Body of pancreas (tissue), 4 donors: ENCODE measurements around the gene HMG20B. TPM values are rescaled to one million over a fixed set of nuclear protein-coding genes. Genes with fewer than 3 reads are reported as not detected.

ENCODE experiments used
- ATAC-seq: fragments of 150-250 bp; one replicate; pipeline ENCODE4 v1.9.1; 2016
- DNase-seq, 4 donors: peaks; one replicate each; pipeline ENCODE4 v3.0.0-alpha.2; 2019
- H3K27ac ChIP-seq, 4 donors: fragments of 200-600 bp; sonication (generic); 1 replicate in 3 of 4; 2 replicates in 1 of 4; pipeline versions ENCODE4 v1.5.1 to v1.6.1; 2016 to 2019; ENCODE audit warnings: mild to moderate bottlenecking in 1 of 4, mixed read lengths in 1 of 4, moderate library complexity in 1 of 4
- H3K27me3 ChIP-seq, 2 donors: fragments of 200-600 bp; sonication (generic); one replicate each; pipeline ENCODE4 v1.6.0; 2016; ENCODE audit warnings: mild to moderate bottlenecking in 1 of 2
- H3K36me3 ChIP-seq, 2 donors: fragments of 200-600 bp; sonication (generic); replicated peaks in 1 of 2; 2 replicates each; pipeline ENCODE4 v1.5.1; 2016; ENCODE audit warnings: low read depth in 2 of 2; ENCODE audit not compliant: insufficient read depth in 1 of 2
- H3K4me1 ChIP-seq: fragments of 200-600 bp; sonication (generic); one replicate; pipeline ENCODE4 v1.6.0; 2016
- H3K4me3 ChIP-seq, 2 donors: fragments of 200-600 bp; sonication (generic); 1 replicate in 1 of 2; 2 replicates in 1 of 2; pipeline ENCODE4 v1.5.1; 2016 to 2019
- H3K9me3 ChIP-seq, 3 donors: fragments of 200-600 bp; sonication (generic); 1 replicate in 2 of 3; 2 replicates in 1 of 3; pipeline ENCODE4 v1.5.1; 2016
- CTCF ChIP-seq, 7 experiments: fragments of 450-650 bp in 4 of 7; fragments of 200-600 bp in 3 of 7; sonication (generic) in 3 of 7; IDR thresholded peaks; one replicate each; pipeline ENCODE4 v1.5.1; 2016 to 2019; ENCODE audit warnings: antibody characterized with exemption in 7 of 7
- POLR2A ChIP-seq, 3 donors: fragments of 450-650 bp; IDR thresholded peaks; one replicate each; pipeline ENCODE4 v1.6.1; 2016; ENCODE audit warnings: antibody characterized with exemption in 3 of 3, mild to moderate bottlenecking in 2 of 3
- WGBS, 2 donors: methylation state at CpG; one replicate each; pipeline ENCODE4 v1.1.5; 2017; 5-methylcytosine and 5-hydroxymethylcytosine counted together
- intact Hi-C: fragments of 100-400 bp; cut with DNase I; formaldehyde crosslinking; loops from one replicate; pipeline ENCODE4 v1.15.1; 2023
- total RNA-seq, 2 donors: library from RNA; depleted of rRNA; stranded (reverse); fragments of >200 nt; gene quantifications; one replicate each; pipeline ENCODE4 v1.1.0, GENCODE V29; 2016

Gene HMG20B
- total RNA-seq, 2 donors from 2014 or later: 66.7 to 91.0 TPM

GRCh38 chr19:3556423-3556977 lies 16.2 kb upstream of the HMG20B start:
- peaks cover 45% of the 10 kb centered on the region for H3K4me1 ChIP-seq
- 15 to 21% methylated on average over 9 of the region's 9 CpGs for WGBS, 2 donors
- TF ChIP-seq CTCF (IDR thresholded peaks at IDR 0.05) (no peak), POLR2A (IDR thresholded peaks at IDR 0.05) (no peak)
- no peaks in the 10 kb centered on the region for H3K9me3 ChIP-seq
- H3K4me3 ChIP-seq: peak overlapping the region; percentile 71 to 75
- no peak for DNase-seq
- H3K36me3 ChIP-seq: no peaks in the 10 kb centered on the region
- intact Hi-C loops: no loop called here
- H3K27me3 ChIP-seq: no peaks in the 10 kb centered on the region
- ATAC-seq: no peak
- H3K27ac ChIP-seq: peak overlapping the region in 3 of 4 donors; percentile 5 to 77 (median 74)

GRCh38 chr19:3556978-3557460 lies 15.7 kb upstream of the HMG20B start:
- Histone ChIP-seq H3K27me3 (no peaks in the 10 kb centered on the region), H3K9me3 (no peaks in the 10 kb centered on the region), H3K36me3 (no peaks in the 10 kb centered on the region), H3K4me3 (peak overlapping the region; percentile 71 to 75), H3K4me1 (peaks cover 45% of the 10 kb centered on the region), H3K27ac (peak overlapping the region; percentile 5 to 77 (median 64))
- ATAC-seq (peak; percentile 52), DNase-seq (peak; percentile 52 to 61 (median 57))
- intact Hi-C loops: no loop called here
- TF ChIP-seq POLR2A (IDR thresholded peaks at IDR 0.05) (no peak), CTCF (IDR thresholded peaks at IDR 0.05) (peak in 3 of 7 experiments; percentile 16 to 21 (median 17))
- WGBS, 2 donors: 1% methylated on average over 23 to 44 of the region's 60 CpGs

GRCh38 chr19:3557461-3558248 lies 15.1 kb upstream of the HMG20B start, which contains the start of gene MFSD12:
Gene MFSD12, minus strand, starts transcription at chr19:3557586. Its CDS starts 183 bp downstream, at chr19:3557403.
- Histone ChIP-seq H3K4me3 (peak within 1 kb of the TSS; percentile 71 to 75), H3K4me1 (peaks cover 45% of the 10 kb centered on the region), H3K36me3 (no peaks in the 10 kb centered on the region), H3K27ac (peak within 1 kb of the TSS; percentile 5 to 77 (median 64)), H3K27me3 (no peaks in the 10 kb centered on the region), H3K9me3 (no peaks in the 10 kb centered on the region)
- intact Hi-C loops: no loop called here
- ATAC-seq (peak; percentile 97), DNase-seq (peak; percentile 95 to 96 (median 96))
- peak; percentile 55 to 83 (median 56) for TF ChIP-seq POLR2A (IDR thresholded peaks at IDR 0.05)
- no peak for TF ChIP-seq CTCF (IDR thresholded peaks at IDR 0.05)
- WGBS, 2 donors: 1 to 40% methylated on average over 1 to 74 of the region's 81 CpGs

DNA sequence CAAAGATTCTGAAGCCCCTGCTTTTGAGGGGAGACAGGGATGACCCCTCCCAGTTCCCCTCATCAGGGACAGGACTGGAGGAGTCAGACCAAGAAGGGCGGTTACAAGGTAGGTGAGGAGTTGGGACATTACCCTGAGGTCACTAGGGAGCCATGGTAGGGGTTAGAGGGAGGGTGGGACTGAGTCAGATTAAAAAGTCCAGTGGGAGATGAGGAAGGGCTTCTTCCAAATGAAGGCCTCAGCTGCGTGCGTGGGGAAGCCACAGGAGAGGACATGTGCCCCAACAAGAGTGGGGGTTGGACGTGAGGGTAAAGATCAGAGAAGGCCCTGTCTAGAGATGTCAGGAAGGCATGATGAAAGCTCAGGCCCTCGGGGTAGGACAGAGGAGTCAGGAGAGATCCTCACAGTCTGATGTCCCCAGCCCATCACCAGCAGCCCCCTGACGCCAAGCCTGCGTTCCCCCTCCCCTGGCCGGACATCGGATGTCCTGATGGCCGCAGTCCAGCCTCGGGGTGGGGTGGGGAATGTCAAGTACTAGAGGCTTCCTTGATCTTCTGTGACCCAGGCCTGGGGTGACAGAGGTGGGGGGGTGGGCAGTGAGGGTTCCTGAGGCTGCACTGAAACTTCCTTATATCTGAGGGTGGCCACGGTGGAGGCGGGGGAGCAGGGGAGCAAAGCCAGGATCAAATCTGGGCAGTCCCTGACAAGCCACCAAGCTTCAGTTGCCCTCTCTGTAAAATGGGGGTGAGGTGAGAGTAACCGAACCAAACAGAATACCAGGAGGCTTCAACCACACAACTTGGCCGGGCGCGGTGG lies 8.8 kb upstream of the HMG20B start:
- Histone ChIP-seq H3K4me3 (no peak overlapping the region), H3K9me3 (no peaks in the 10 kb centered on the region), H3K27ac (no peak overlapping the region), H3K36me3 (no peaks in the 10 kb centered on the region), H3K27me3 (no peaks in the 10 kb centered on the region), H3K4me1 (no peaks in the 10 kb centered on the region)
- DNase-seq (no peak), ATAC-seq (no peak)
- intact Hi-C loops: no loop called here
- TF ChIP-seq CTCF (IDR thresholded peaks at IDR 0.05) (no peak), POLR2A (IDR thresholded peaks at IDR 0.05) (no peak)
- WGBS, 2 donors: 74 to 81% methylated on average over 11 to 17 of the region's 17 CpGs
